ENCODE data around the gene ARHGEF19. TPM values are rescaled to one million over a fixed set of nuclear protein-coding genes. Genes with fewer than 3 reads are reported as not detected.
A peak's percentile ranks its signal among the peaks of the same experiment; 100 is the strongest.

The ARHGEF19 gene
- total and polyA plus RNA-seq, 2 of the 13 experiments (the other 11 are each of a cell fraction or from before 2014, with no cell fraction given) = 1.7 to 1.8 TPM

- TF ChIP-seq, protein P1, sequence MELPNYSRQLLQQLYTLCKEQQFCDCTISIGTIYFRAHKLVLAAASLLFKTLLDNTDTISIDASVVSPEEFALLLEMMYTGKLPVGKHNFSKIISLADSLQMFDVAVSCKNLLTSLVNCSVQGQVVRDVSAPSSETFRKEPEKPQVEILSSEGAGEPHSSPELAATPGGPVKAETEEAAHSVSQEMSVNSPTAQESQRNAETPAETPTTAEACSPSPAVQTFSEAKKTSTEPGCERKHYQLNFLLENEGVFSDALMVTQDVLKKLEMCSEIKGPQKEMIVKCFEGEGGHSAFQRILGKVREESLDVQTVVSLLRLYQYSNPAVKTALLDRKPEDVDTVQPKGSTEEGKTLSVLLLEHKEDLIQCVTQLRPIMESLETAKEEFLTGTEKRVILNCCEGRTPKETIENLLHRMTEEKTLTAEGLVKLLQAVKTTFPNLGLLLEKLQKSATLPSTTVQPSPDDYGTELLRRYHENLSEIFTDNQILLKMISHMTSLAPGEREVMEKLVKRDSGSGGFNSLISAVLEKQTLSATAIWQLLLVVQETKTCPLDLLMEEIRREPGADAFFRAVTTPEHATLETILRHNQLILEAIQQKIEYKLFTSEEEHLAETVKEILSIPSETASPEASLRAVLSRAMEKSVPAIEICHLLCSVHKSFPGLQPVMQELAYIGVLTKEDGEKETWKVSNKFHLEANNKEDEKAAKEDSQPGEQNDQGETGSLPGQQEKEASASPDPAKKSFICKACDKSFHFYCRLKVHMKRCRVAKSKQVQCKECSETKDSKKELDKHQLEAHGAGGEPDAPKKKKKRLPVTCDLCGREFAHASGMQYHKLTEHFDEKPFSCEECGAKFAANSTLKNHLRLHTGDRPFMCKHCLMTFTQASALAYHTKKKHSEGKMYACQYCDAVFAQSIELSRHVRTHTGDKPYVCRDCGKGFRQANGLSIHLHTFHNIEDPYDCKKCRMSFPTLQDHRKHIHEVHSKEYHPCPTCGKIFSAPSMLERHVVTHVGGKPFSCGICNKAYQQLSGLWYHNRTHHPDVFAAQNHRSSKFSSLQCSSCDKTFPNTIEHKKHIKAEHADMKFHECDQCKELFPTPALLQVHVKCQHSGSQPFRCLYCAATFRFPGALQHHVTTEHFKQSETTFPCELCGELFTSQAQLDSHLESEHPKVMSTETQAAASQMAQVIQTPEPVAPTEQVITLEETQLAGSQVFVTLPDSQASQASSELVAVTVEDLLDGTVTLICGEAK (IDR thresholded peaks at IDR 0.05) = no peak
- TF ChIP-seq, protein P1 (CRISPR knock-in tag; IDR thresholded peaks at IDR 0.05) = peak; percentile 34; the same call in 1 of the 2 replicates
- TF ChIP-seq ZNF350 (CRISPR knock-in tag; IDR thresholded peaks at IDR 0.05; ENCODE audit: borderline replicate concordance, low read depth) (no peak), ASH2L (IDR thresholded peaks at IDR 0.05; ENCODE audit: insufficient read length, low read depth, low read length) (peak; percentile 36), ZNF670 (CRISPR knock-in tag; IDR thresholded peaks at IDR 0.05; ENCODE audit: borderline replicate concordance) (no peak), TBP (CRISPR knock-in tag; IDR thresholded peaks at IDR 0.05) (no peak), NPAS2 (CRISPR knock-in tag; IDR thresholded peaks at IDR 0.05; ENCODE audit: borderline replicate concordance) (no peak), ONECUT2 (CRISPR knock-in tag; IDR thresholded peaks at IDR 0.05) (no peak), MAFK (conservative IDR thresholded peaks at IDR 0.05 in 1 of 2, IDR thresholded peaks at IDR 0.05 in 1 of 2; ENCODE audit: low read length in 2 of 2) (no peak), GATAD1 (CRISPR knock-in tag; IDR thresholded peaks at IDR 0.05) (peak; percentile 33), ZNF33B (CRISPR knock-in tag; IDR thresholded peaks at IDR 0.05) (no peak)
- TF ChIP-seq, protein P2, sequence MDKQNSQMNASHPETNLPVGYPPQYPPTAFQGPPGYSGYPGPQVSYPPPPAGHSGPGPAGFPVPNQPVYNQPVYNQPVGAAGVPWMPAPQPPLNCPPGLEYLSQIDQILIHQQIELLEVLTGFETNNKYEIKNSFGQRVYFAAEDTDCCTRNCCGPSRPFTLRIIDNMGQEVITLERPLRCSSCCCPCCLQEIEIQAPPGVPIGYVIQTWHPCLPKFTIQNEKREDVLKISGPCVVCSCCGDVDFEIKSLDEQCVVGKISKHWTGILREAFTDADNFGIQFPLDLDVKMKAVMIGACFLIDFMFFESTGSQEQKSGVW (CRISPR knock-in tag; IDR thresholded peaks at IDR 0.05; ENCODE audit: borderline replicate concordance) = no peak
- TF ChIP-seq, protein P3, sequence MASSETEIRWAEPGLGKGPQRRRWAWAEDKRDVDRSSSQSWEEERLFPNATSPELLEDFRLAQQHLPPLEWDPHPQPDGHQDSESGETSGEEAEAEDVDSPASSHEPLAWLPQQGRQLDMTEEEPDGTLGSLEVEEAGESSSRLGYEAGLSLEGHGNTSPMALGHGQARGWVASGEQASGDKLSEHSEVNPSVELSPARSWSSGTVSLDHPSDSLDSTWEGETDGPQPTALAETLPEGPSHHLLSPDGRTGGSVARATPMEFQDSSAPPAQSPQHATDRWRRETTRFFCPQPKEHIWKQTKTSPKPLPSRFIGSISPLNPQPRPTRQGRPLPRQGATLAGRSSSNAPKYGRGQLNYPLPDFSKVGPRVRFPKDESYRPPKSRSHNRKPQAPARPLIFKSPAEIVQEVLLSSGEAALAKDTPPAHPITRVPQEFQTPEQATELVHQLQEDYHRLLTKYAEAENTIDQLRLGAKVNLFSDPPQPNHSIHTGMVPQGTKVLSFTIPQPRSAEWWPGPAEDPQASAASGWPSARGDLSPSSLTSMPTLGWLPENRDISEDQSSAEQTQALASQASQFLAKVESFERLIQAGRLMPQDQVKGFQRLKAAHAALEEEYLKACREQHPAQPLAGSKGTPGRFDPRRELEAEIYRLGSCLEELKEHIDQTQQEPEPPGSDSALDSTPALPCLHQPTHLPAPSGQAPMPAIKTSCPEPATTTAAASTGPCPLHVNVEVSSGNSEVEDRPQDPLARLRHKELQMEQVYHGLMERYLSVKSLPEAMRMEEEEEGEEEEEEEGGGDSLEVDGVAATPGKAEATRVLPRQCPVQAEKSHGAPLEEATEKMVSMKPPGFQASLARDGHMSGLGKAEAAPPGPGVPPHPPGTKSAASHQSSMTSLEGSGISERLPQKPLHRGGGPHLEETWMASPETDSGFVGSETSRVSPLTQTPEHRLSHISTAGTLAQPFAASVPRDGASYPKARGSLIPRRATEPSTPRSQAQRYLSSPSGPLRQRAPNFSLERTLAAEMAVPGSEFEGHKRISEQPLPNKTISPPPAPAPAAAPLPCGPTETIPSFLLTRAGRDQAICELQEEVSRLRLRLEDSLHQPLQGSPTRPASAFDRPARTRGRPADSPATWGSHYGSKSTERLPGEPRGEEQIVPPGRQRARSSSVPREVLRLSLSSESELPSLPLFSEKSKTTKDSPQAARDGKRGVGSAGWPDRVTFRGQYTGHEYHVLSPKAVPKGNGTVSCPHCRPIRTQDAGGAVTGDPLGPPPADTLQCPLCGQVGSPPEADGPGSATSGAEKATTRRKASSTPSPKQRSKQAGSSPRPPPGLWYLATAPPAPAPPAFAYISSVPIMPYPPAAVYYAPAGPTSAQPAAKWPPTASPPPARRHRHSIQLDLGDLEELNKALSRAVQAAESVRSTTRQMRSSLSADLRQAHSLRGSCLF (CRISPR knock-in tag; IDR thresholded peaks at IDR 0.05; ENCODE audit: borderline replicate concordance) = no peak
Measured at GRCh38 chr1:16155537-16156410, 56.7 kb downstream of the ARHGEF19 start, which contains the start of gene EPHA2 (continued).

Measured in HepG2 (cell line).